Measurements from ENCODE around the gene MAS1. TPM values are rescaled to one million over a fixed set of nuclear protein-coding genes. Genes with fewer than 3 reads are reported as not detected.
A peak's percentile ranks its signal among the peaks of the same experiment; 100 is the strongest.

Gene MAS1
- total and polyA plus RNA-seq, 4 experiments from 2014 or later, result not detected

DNA sequence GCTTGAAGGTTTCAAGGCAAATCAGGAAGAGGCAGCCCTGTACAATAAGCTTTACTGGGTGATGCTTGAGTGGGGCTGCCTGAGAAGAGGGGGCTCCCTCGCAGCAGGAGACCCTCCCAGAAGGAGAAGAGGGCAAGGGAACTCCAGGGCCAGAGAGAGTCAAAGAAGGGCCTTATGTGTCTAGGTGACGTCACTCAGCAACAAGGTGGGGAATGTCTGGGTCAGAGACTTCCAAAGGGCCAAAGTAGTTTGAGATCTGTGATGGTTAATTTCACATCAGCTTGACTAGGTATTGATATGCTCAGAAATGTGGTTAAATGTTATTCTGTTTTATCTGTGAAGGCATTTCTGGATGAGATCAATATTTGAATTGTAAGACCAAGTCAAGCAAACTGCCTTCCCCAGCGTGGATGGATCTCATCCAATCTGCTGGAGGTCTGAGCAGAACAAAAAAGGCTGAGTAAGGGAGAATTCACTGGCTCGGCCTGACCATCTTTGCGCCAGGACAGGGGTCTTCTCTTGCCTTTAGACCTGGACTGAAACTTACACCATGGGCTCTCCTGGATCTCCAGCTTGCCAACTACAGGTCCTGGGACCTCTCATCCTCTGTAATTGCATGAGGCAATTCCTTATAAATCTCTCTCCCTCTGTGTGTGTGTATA is 35.9 kb downstream of the MAS1 start:
- Mint-ChIP-seq H3K27ac (no peak overlapping the region), H3K36me3 (peaks cover 0 to 3% of the 10 kb centered on the region in 2 donors)
- no peak for DNase-seq

DNA sequence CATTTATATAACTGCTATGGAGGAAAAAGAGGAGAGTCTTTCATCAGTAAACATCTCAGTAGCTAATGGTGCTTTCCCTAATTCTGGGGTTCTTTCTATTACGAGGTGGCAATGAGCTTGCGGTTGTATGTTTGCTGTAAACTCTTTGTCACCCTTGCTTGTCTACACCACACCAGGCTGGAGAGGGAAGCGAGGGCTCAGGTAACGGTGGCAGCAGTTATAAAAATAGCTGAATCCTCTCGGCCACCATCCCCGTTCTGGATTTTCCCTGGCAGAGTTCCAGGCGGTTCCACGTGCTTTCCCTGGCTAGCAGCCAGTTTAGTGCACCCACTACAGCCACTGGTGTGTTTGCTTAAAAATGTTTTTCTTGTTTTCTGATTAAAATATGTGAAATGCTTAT is 39.0 kb downstream of the MAS1 start:
- Histone ChIP-seq H3K27ac (ENCODE audit: low read depth, low read length) (peak overlapping the region; percentile 53), H3K4me1 (ENCODE audit: insufficient read depth, low read length) (peaks cover 32% of the 10 kb centered on the region), H3K27me3 (ENCODE audit: insufficient read depth, low read length) (no peaks in the 10 kb centered on the region), H3K4me3 (ENCODE audit: low read length in 2 of 2) (no peak overlapping the region), H3K36me3 (ENCODE audit: insufficient read depth, low read length) (no peaks in the 10 kb centered on the region), H3K9me3 (ENCODE audit: control insufficient read depth in 1 of 2, low read length in 2 of 2) (no peaks in the 10 kb centered on the region)
- Mint-ChIP-seq H3K27me3 (peaks cover 1% of the 10 kb centered on the region in 2 donors), H3K36me3 (no peaks in the 10 kb centered on the region), H3K9me3 (no peaks in the 10 kb centered on the region), H3K4me3 (peak overlapping the region in 7 of 8 donors; percentile 10 to 69 (median 46)), H3K4me1 (peaks cover 21 to 30% (median 23%) of the 10 kb centered on the region in 4 donors), H3K27ac (peak overlapping the region; percentile 48 to 94 (median 85))
- intact Hi-C loops (cut with micrococcal nuclease), result no loop called here
- CTCF ChIA-PET (ENCODE audit: partially characterized antibody), result interaction anchor here (0.8 to 1.9 kb wide), 3 partner anchors 11 to 238 kb away, joined by 3 to 8 read pairs (median 4); no protein-coding TSS in a partner anchor
- DNase-seq, result peak; percentile 61 to 92 (median 73)
- POLR2A ChIA-PET (ENCODE audit: partially characterized antibody), result interaction anchor here (1.0 to 1.7 kb wide), 5 partner anchors 86 to 237 kb away, joined by 3 to 8 read pairs (median 4); partner anchors contain the start of genes MRPL18, SOD2, TCP1 and WTAP

More for the DNA sequence above, 35.9 kb downstream of the MAS1 start:
- ChIA-PET CTCF (ENCODE audit: partially characterized antibody) (no interaction called here), POLR2A (ENCODE audit: partially characterized antibody) (no interaction called here)
- Histone ChIP-seq H3K27ac (ENCODE audit: low read depth, low read length) (no peak overlapping the region), H3K4me1 (ENCODE audit: insufficient read depth, low read length) (peaks cover 30% of the 10 kb centered on the region), H3K9me3 (ENCODE audit: control insufficient read depth in 1 of 2, low read length in 2 of 2) (no peaks in the 10 kb centered on the region), H3K4me3 (ENCODE audit: low read length in 2 of 2) (no peak overlapping the region), H3K27me3 (ENCODE audit: insufficient read depth, low read length) (no peaks in the 10 kb centered on the region), H3K36me3 (ENCODE audit: insufficient read depth, low read length) (no peaks in the 10 kb centered on the region)
- peaks cover 21 to 24% (median 23%) of the 10 kb centered on the region in 4 donors for H3K4me1 Mint-ChIP-seq
- no peak overlapping the region for H3K4me3 Mint-ChIP-seq
- H3K9me3 Mint-ChIP-seq, result peaks cover under 1 to 14% (median 6%) of the 10 kb centered on the region in 8 donors
- peaks cover 1 to 10% of the 10 kb centered on the region in 2 donors for H3K27me3 Mint-ChIP-seq
- intact Hi-C loops (cut with micrococcal nuclease), result no loop called here

DNA sequence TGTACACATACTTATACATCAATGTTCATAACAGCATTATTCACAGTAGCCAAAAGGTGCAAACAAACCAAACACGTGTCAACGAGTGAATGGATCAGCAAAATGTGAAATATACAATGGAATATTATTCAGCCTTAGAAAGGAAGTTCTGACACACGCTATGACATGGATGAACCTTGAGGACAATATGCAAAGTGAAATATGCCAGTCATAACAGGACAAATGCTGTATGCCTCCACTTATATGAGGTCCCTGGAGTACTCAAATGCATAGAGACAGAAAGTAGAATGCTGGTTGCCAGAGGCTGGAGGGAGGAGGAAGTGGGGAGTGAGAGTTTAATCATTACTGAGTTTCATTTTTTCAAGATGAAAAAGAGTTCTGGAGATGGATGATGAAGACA is 40.3 kb downstream of the MAS1 start:
- peaks cover 32% of the 10 kb centered on the region for H3K4me1 ChIP-seq (ENCODE audit: insufficient read depth, low read length)
- Mint-ChIP-seq H3K36me3 (no peaks in the 10 kb centered on the region), H3K27ac (peak overlapping the region in 5 of 7 donors; percentile 18 to 90 (median 78)), H3K9me3 (no peaks in the 10 kb centered on the region), H3K4me1 (peaks cover 21 to 30% (median 23%) of the 10 kb centered on the region in 4 donors), H3K4me3 (peak overlapping the region in 6 of 8 donors; percentile 14 to 69 (median 46)), H3K27me3 (peaks cover 1 to 3% of the 10 kb centered on the region in 2 donors)
- POLR2A ChIA-PET (ENCODE audit: partially characterized antibody), result interaction anchor here (1.0 kb wide), 1 partner anchor 141 kb away, joined by 3 read pairs; no protein-coding TSS in a partner anchor
- no peak overlapping the region for H3K4me3 ChIP-seq (ENCODE audit: low read length in 2 of 2)
- no peaks in the 10 kb centered on the region for H3K27me3 ChIP-seq (ENCODE audit: insufficient read depth, low read length)
- H3K27ac ChIP-seq (ENCODE audit: low read depth, low read length), result no peak overlapping the region
- CTCF ChIA-PET (ENCODE audit: partially characterized antibody), result interaction anchor here (1.3 to 1.9 kb wide), 2 partner anchors 211 to 240 kb away, joined by 3 to 8 read pairs; no protein-coding TSS in a partner anchor
- DNase-seq, result peak in 2 of 5 donors; percentile 2 to 4
- no peaks in the 10 kb centered on the region for H3K9me3 ChIP-seq (ENCODE audit: control insufficient read depth in 1 of 2, low read length in 2 of 2)
- intact Hi-C loops (cut with micrococcal nuclease), result no loop called here
- H3K36me3 ChIP-seq (ENCODE audit: insufficient read depth, low read length), result no peaks in the 10 kb centered on the region

DNA sequence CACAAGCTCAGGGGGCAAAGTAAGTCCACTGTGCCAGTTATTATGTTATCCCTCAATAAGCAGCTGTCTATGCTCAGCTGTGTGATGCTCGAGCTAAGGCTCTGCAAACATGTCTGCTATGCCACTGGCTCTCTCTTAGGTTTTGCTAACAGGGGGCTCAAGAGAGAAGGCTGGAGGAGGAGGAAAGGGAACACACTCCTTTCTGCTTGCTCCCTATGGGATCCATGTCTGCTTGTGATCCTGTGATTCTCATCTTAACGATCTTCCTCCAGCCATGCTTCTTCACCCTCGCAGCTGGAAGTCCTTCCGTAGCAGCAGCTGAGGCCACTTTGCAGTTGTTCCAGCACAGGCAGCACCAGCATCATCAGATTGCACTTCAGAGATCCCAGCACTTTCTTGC is 41.1 kb downstream of the MAS1 start:
- ChIA-PET POLR2A (ENCODE audit: partially characterized antibody) (interaction anchor here (1.0 kb wide), 1 partner anchor 142 kb away, joined by 3 read pairs; no protein-coding TSS in a partner anchor), CTCF (ENCODE audit: partially characterized antibody) (no interaction called here)
- H3K27ac ChIP-seq (ENCODE audit: low read depth, low read length), result no peak overlapping the region
- H3K27me3 Mint-ChIP-seq, result peaks cover 1 to 2% of the 10 kb centered on the region in 2 donors
- H3K36me3 ChIP-seq (ENCODE audit: insufficient read depth, low read length), result no peaks in the 10 kb centered on the region
- H3K4me3 ChIP-seq (ENCODE audit: low read length in 2 of 2), result no peak overlapping the region
- H3K27ac Mint-ChIP-seq, result no peak overlapping the region
- H3K4me3 Mint-ChIP-seq, result no peak overlapping the region
- no peak for DNase-seq
- H3K4me1 Mint-ChIP-seq, result peaks cover 21 to 30% (median 23%) of the 10 kb centered on the region in 4 donors
- intact Hi-C loops (cut with micrococcal nuclease), result no loop called here
- H3K36me3 Mint-ChIP-seq, result no peaks in the 10 kb centered on the region
- H3K9me3 ChIP-seq (ENCODE audit: control insufficient read depth in 1 of 2, low read length in 2 of 2), result no peaks in the 10 kb centered on the region
- H3K9me3 Mint-ChIP-seq, result no peaks in the 10 kb centered on the region
- no peaks in the 10 kb centered on the region for H3K27me3 ChIP-seq (ENCODE audit: insufficient read depth, low read length)
- H3K4me1 ChIP-seq (ENCODE audit: insufficient read depth, low read length), result peaks cover 32% of the 10 kb centered on the region

DNA sequence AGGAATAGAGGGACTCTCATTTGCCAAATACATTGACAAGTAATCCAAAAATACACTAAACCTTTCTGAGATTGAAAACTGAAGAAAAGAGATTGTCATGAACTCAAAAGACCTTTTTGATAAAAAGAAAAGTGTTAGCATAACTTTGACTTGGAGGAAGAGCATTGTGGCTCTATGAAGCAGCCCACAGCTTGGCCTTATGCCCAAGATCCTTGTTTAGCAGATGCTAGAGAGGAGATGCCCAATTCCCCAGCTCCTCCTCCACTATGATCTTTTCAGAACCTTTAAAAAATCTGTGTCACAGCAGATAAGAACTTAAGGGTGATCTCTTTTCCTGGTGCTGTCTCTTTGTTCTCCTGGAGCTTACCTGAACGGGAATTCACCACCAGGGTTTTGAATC is 42.3 kb downstream of the MAS1 start:
- H3K4me3 ChIP-seq (ENCODE audit: low read length in 2 of 2), result no peak overlapping the region
- Mint-ChIP-seq H3K4me1 (peaks cover 21 to 30% (median 23%) of the 10 kb centered on the region in 4 donors), H3K27ac (no peak overlapping the region), H3K9me3 (no peaks in the 10 kb centered on the region), H3K36me3 (no peaks in the 10 kb centered on the region), H3K4me3 (no peak overlapping the region), H3K27me3 (peaks cover 0 to 2% of the 10 kb centered on the region in 2 donors)
- peaks cover 32% of the 10 kb centered on the region for H3K4me1 ChIP-seq (ENCODE audit: insufficient read depth, low read length)
- ChIA-PET CTCF (ENCODE audit: partially characterized antibody) (no interaction called here), POLR2A (ENCODE audit: partially characterized antibody) (no interaction called here)
- H3K27me3 ChIP-seq (ENCODE audit: insufficient read depth, low read length), result no peaks in the 10 kb centered on the region
- intact Hi-C loops (cut with micrococcal nuclease), result no loop called here
- no peak overlapping the region for H3K27ac ChIP-seq (ENCODE audit: low read depth, low read length)
- no peak for DNase-seq
- H3K9me3 ChIP-seq (ENCODE audit: control insufficient read depth in 1 of 2, low read length in 2 of 2), result no peaks in the 10 kb centered on the region
- H3K36me3 ChIP-seq (ENCODE audit: insufficient read depth, low read length), result no peaks in the 10 kb centered on the region

DNA sequence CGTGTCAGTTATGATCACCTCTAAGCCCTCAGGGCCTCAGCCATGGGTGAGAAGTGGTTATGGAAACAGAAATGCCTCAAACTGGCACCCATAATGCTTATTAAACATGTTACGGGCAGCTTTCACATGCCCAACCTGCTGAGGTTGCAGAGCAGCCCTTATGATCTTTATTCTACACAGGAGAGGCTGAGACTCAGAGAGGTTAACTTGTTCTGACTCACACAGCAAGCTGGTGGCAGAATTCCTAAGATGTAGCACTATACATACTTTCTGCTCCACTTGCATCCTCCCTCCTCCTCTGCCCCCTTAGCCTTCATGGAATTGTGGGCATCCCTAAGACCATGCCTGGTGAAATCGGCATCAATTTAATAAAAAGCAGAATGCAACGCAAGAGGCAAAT is 43.4 kb downstream of the MAS1 start:
- Mint-ChIP-seq H3K4me3 (no peak overlapping the region), H3K27ac (no peak overlapping the region), H3K27me3 (peaks cover 0 to 3% of the 10 kb centered on the region in 2 donors), H3K9me3 (no peaks in the 10 kb centered on the region), H3K4me1 (peaks cover 17 to 29% (median 22%) of the 10 kb centered on the region in 4 donors), H3K36me3 (no peaks in the 10 kb centered on the region)
- no peak for DNase-seq
- Histone ChIP-seq H3K36me3 (ENCODE audit: insufficient read depth, low read length) (no peaks in the 10 kb centered on the region), H3K9me3 (ENCODE audit: control insufficient read depth in 1 of 2, low read length in 2 of 2) (no peaks in the 10 kb centered on the region), H3K4me3 (ENCODE audit: low read length in 2 of 2) (no peak overlapping the region), H3K4me1 (ENCODE audit: insufficient read depth, low read length) (peaks cover 25% of the 10 kb centered on the region), H3K27me3 (ENCODE audit: insufficient read depth, low read length) (no peaks in the 10 kb centered on the region), H3K27ac (ENCODE audit: low read depth, low read length) (no peak overlapping the region)
- intact Hi-C loops (cut with micrococcal nuclease), result no loop called here
- ChIA-PET CTCF (ENCODE audit: partially characterized antibody) (no interaction called here), POLR2A (ENCODE audit: partially characterized antibody) (no interaction called here)

DNA sequence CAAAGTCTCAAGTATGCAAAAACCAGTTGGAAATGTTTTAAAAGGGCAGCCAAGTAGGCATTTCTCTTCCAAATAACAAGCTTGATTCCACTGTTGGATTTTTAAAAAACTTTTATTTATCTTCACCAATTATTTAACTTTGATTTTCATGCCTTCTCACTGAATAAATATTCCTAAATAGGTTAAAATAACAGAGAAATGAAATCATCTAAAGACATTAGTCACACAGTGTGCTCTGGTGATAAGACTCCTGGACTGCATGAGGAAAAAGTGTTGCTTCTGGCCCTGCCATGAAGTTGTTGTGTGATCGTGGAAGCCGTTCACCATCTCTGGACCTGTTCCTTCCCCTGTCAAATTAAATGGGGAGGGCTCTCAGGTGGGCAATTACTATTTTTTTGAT is 44.3 kb downstream of the MAS1 start:
- H3K4me1 Mint-ChIP-seq, result peaks cover 11 to 20% (median 13%) of the 10 kb centered on the region in 4 donors
- POLR2A ChIA-PET (ENCODE audit: partially characterized antibody), result no interaction called here
- no peaks in the 10 kb centered on the region for H3K9me3 Mint-ChIP-seq
- Histone ChIP-seq H3K27me3 (ENCODE audit: insufficient read depth, low read length) (no peaks in the 10 kb centered on the region), H3K4me1 (ENCODE audit: insufficient read depth, low read length) (peaks cover 16% of the 10 kb centered on the region), H3K36me3 (ENCODE audit: insufficient read depth, low read length) (no peaks in the 10 kb centered on the region), H3K4me3 (ENCODE audit: low read length in 2 of 2) (no peak overlapping the region), H3K9me3 (ENCODE audit: control insufficient read depth in 1 of 2, low read length in 2 of 2) (no peaks in the 10 kb centered on the region), H3K27ac (ENCODE audit: low read depth, low read length) (no peak overlapping the region)
- no peaks in the 10 kb centered on the region for H3K36me3 Mint-ChIP-seq
- CTCF ChIA-PET (ENCODE audit: partially characterized antibody), result no interaction called here
- no peak overlapping the region for H3K4me3 Mint-ChIP-seq
- intact Hi-C loops (cut with micrococcal nuclease), result no loop called here
- H3K27ac Mint-ChIP-seq, result no peak overlapping the region
- no peak for DNase-seq
- H3K27me3 Mint-ChIP-seq, result peaks cover 0 to 3% of the 10 kb centered on the region in 2 donors
